Muscle layer of colon (tissue), 2 donors: Measurements from ENCODE around the gene GIMAP2.
"Not testable (repeated sequence)": the region's sequence is repeated elsewhere in the genome, so short reads cannot be mapped to it uniquely, and the experiment has no call there.

Source experiments
- H3K27ac ChIP-seq: one replicate; pipeline ENCODE4 v1.7.0; 2013; ENCODE audit warnings: low read depth, mild to moderate bottlenecking, low read length, moderate library complexity
- H3K27me3 ChIP-seq, 2 donors: one replicate each; pipeline ENCODE4 v1.7.0; 2013; ENCODE audit warnings: low read length in 2 of 2, mild to moderate bottlenecking in 2 of 2; ENCODE audit not compliant: insufficient read depth in 2 of 2, control insufficient read depth in 1 of 2
- H3K36me3 ChIP-seq: one replicate; pipeline ENCODE4 v1.7.0; 2013; ENCODE audit warnings: mild to moderate bottlenecking, low read length; ENCODE audit not compliant: insufficient read depth
- H3K4me1 ChIP-seq: one replicate; pipeline ENCODE4 v1.7.0; 2013; ENCODE audit warnings: mild to moderate bottlenecking, low read length; ENCODE audit not compliant: insufficient read depth
- H3K4me3 ChIP-seq, 2 donors: one replicate each; pipeline ENCODE4 v1.7.0; 2013; ENCODE audit warnings: low read length in 2 of 2, low read depth in 1 of 2, mild to moderate bottlenecking in 1 of 2, moderate library complexity in 1 of 2
- H3K9ac ChIP-seq: one replicate; pipeline ENCODE4 v1.7.0; 2013; ENCODE audit warnings: low read length
- H3K9me3 ChIP-seq: one replicate; pipeline ENCODE4 v1.7.0; 2013; ENCODE audit warnings: mild to moderate bottlenecking, low read length
- donor health status: abdominal sarcoma.
- donor health status: Adenocarcinoma of cecum.

GIMAP2 gene

GRCh38 chr7:150680364-150680763 lies 5.1 kb upstream of the GIMAP2 start:
- H3K36me3 ChIP-seq, H3K9me3 ChIP-seq, H3K4me3 ChIP-seq, H3K27ac ChIP-seq, H3K27me3 ChIP-seq, H3K4me1 ChIP-seq, H3K9ac ChIP-seq: not testable (repeated sequence)

GRCh38 chr7:150686030-150686631 lies 625 bp downstream of the GIMAP2 start:
- H3K9me3 ChIP-seq: no peaks in the 10 kb centered on the region
- H3K27me3 ChIP-seq: no peaks in the 10 kb centered on the region
- peak overlapping the region; percentile 64 for H3K27ac ChIP-seq
- peak overlapping the region; percentile 25 to 70 for H3K4me3 ChIP-seq
- peaks cover 6% of the 10 kb centered on the region for H3K36me3 ChIP-seq
- peaks cover 9% of the 10 kb centered on the region for H3K4me1 ChIP-seq
- H3K9ac ChIP-seq: peak overlapping the region; percentile 55

- H3K27ac ChIP-seq: no peak overlapping the region
- H3K27me3 ChIP-seq: no peaks in the 10 kb centered on the region
- no peaks in the 10 kb centered on the region for H3K9me3 ChIP-seq
- no peak overlapping the region for H3K9ac ChIP-seq
- peaks cover 9% of the 10 kb centered on the region for H3K4me1 ChIP-seq
- H3K4me3 ChIP-seq: no peak overlapping the region
- peaks cover 7% of the 10 kb centered on the region for H3K36me3 ChIP-seq
Measured at GRCh38 chr7:150688630-150689029, 3.1 kb downstream of the GIMAP2 start.

DNA sequence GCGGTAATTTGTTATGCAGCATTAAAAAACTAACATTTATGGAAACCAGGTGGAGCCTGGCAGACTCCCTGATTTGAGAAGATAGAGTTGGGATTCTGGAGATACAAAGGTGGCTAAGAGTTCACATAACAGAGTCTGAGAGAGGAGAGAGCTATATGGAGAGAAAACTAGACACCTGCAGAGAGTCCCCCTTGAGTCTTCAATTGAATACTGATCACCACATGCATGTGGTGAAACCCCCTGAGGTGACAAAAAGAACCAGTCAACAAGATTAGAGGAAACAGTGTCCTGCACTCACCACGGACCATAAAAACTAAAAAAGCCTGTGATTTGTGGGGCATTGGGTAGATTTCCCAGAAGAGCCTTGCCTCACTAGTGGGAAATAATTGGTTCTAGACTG lies 10.1 kb downstream of the GIMAP2 start:
- H3K36me3 ChIP-seq: peaks cover 5% of the 10 kb centered on the region
- H3K4me3 ChIP-seq: no peak overlapping the region
- H3K9me3 ChIP-seq: no peaks in the 10 kb centered on the region
- no peak overlapping the region for H3K9ac ChIP-seq
- H3K27me3 ChIP-seq: no peaks in the 10 kb centered on the region
- H3K27ac ChIP-seq: no peak overlapping the region
- no peaks in the 10 kb centered on the region for H3K4me1 ChIP-seq

GRCh38 chr7:150703209-150703608 lies 17.7 kb downstream of the GIMAP2 start:
- H3K4me1 ChIP-seq: no peaks in the 10 kb centered on the region
- H3K27me3 ChIP-seq: no peaks in the 10 kb centered on the region
- no peak overlapping the region for H3K9ac ChIP-seq
- no peaks in the 10 kb centered on the region for H3K36me3 ChIP-seq
- H3K9me3 ChIP-seq: peaks cover 7% of the 10 kb centered on the region
- no peak overlapping the region for H3K4me3 ChIP-seq
- no peak overlapping the region for H3K27ac ChIP-seq

DNA sequence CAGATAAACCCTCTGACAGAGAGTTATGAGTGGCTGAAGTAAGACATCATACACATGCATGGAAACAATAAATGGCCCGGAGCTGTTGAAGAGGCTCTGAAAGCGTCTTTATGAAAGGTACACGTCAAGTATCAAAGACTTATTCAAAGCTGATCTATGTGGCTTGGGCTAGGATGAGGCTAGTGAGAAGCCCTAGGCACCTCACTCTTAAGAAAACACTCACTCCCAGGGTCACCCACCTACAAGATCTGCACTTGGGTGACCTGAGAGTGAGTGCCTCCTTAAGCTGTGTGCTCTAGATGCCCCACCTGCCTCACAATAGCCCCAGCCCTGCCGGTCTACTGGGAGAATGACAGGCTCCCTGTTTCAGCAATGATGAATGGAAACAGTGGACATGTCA lies 29.8 kb downstream of the GIMAP2 start:
- H3K4me3 ChIP-seq: no peak overlapping the region
- no peak overlapping the region for H3K27ac ChIP-seq
- H3K27me3 ChIP-seq: no peaks in the 10 kb centered on the region
- no peaks in the 10 kb centered on the region for H3K4me1 ChIP-seq
- no peaks in the 10 kb centered on the region for H3K9me3 ChIP-seq
- H3K36me3 ChIP-seq: no peaks in the 10 kb centered on the region
- no peak overlapping the region for H3K9ac ChIP-seq

DNA sequence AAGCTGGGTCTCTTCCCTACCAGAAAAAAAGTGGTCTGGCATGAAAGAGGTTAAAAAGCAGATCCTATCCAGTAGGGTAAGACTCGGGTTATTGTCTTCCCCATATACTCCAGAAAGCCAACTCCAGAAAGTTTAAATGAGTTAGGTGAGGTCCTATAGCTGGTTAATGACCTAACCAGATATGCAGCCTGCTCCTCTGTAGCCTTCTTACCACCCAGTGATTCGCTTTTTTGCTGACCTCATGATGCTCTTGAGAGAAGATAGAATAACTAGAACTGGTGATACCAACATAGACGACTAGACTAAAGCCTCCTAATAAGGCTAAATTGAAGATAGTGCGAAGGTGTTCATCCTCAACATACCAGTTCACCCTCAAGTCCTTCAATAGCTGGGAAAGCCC lies 30.2 kb downstream of the GIMAP2 start:
- Histone ChIP-seq H3K9ac (no peak overlapping the region), H3K36me3 (no peaks in the 10 kb centered on the region), H3K27ac (no peak overlapping the region), H3K9me3 (no peaks in the 10 kb centered on the region), H3K4me3 (no peak overlapping the region), H3K27me3 (no peaks in the 10 kb centered on the region), H3K4me1 (no peaks in the 10 kb centered on the region)

GRCh38 chr7:150716368-150716767 lies 30.9 kb downstream of the GIMAP2 start, which contains the start of gene GIMAP1:
TSS of gene GIMAP1 (plus strand) at chr7:150716613. CDS start at chr7:150719048, 2,435 bp downstream.
- no peaks in the 10 kb centered on the region for H3K27me3 ChIP-seq
- H3K9me3 ChIP-seq: no peaks in the 10 kb centered on the region
- no peaks in the 10 kb centered on the region for H3K36me3 ChIP-seq
- H3K4me3 ChIP-seq: peak within 1 kb of the TSS in 1 of 2 donors; percentile 43
- no peak within 1 kb of the TSS for H3K27ac ChIP-seq
- H3K4me1 ChIP-seq: no peaks in the 10 kb centered on the region
- no peak within 1 kb of the TSS for H3K9ac ChIP-seq

DNA sequence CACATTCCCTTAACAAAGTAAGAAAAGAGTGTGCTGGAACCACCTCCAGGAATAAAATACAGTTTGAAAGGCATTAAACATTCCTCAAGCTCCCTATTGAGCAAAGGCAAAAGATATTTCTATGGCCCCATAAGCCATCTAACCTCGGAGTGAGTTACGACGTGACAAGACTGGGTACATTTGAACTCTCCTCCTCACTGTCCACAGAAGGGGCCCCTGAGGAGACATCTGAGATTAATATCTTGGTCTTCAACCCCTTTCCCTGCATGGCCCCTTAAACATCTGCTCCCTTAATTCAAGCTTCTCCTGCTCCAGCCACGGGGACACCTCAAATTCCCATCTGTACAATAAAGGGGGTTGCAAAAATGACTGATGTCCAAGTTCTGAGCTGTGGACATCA lies 31.4 kb downstream of the GIMAP2 start:
- H3K9ac ChIP-seq: no peak overlapping the region
- no peak overlapping the region for H3K27ac ChIP-seq
- no peaks in the 10 kb centered on the region for H3K36me3 ChIP-seq
- H3K4me1 ChIP-seq: no peaks in the 10 kb centered on the region
- H3K27me3 ChIP-seq: no peaks in the 10 kb centered on the region
- H3K4me3 ChIP-seq: peak overlapping the region in 1 of 2 donors; percentile 43
- H3K9me3 ChIP-seq: no peaks in the 10 kb centered on the region

- H3K4me1 ChIP-seq: no peaks in the 10 kb centered on the region
- H3K9ac ChIP-seq: no peak overlapping the region
- no peak overlapping the region for H3K27ac ChIP-seq
- no peaks in the 10 kb centered on the region for H3K9me3 ChIP-seq
- no peaks in the 10 kb centered on the region for H3K27me3 ChIP-seq
- no peaks in the 10 kb centered on the region for H3K36me3 ChIP-seq
- no peak overlapping the region for H3K4me3 ChIP-seq
Measured at GRCh38 chr7:150717814-150718420, 32.4 kb downstream of the GIMAP2 start.

GRCh38 chr7:150719436-150719835 lies 33.9 kb downstream of the GIMAP2 start:
- Histone ChIP-seq H3K27me3 (no peaks in the 10 kb centered on the region), H3K4me3 (no peak overlapping the region), H3K27ac (no peak overlapping the region), H3K36me3 (no peaks in the 10 kb centered on the region), H3K9me3 (no peaks in the 10 kb centered on the region), H3K9ac (no peak overlapping the region), H3K4me1 (no peaks in the 10 kb centered on the region)
